Panc1 (cell line): ENCODE data around the gene FSD1L. TPM values are rescaled to one million over a fixed set of nuclear protein-coding genes. Genes with fewer than 3 reads are reported as not detected.

ENCODE experiments used
- ATAC-seq: fragments of 200-7000 bp; cut with Tn5 transposase; 2 replicates; pipeline ENCODE4 v1.9.1; 2020; ENCODE audit warnings: mild to moderate bottlenecking, moderate library complexity
- BruUV-seq: library from RNA; stranded (reverse); fragments of 400-500 nt; replicated peaks from 2 replicates; lab custom pipeline; 2021; lab: Mats Ljungman, UMichigan
- CTCF ChIA-PET: fragments of 300-600 bp; sonication (Branson Sonifier 250); formaldehyde crosslinking; loops from one replicate; lab custom pipeline; 2022; ENCODE audit warnings: antibody characterized with exemption; lab: Charles Lee
- POLR2A ChIA-PET: fragments of 300-600 bp; sonication (Branson Sonifier 250); formaldehyde crosslinking; loops from one replicate; lab custom pipeline; 2022; ENCODE audit warnings: antibody characterized with exemption; lab: Charles Lee
- DNase-seq: peaks from one replicate; pipeline ENCODE4 v3.0.0-alpha.2; 2010; ENCODE audit warnings: low read depth, low spot score
- H3K27ac ChIP-seq: 2 replicates; pipeline ENCODE4 v1.5.1; 2011; ENCODE audit warnings: mild to moderate bottlenecking, low read length, inconsistent platforms
- H3K27me3 ChIP-seq: fragments of 200-500 bp; sonication (Bioruptor generic); 2 replicates; pipeline ENCODE4 v1.6.0; 2014; ENCODE audit warnings: low read length, inconsistent platforms; ENCODE audit not compliant: control insufficient read depth, insufficient read depth
- H3K36me3 ChIP-seq: fragments of 200-500 bp; sonication (Bioruptor generic); 2 replicates; pipeline ENCODE4 v1.5.1; 2014; ENCODE audit warnings: inconsistent platforms, mild to moderate bottlenecking, low read length, moderate library complexity; ENCODE audit not compliant: control insufficient read depth, insufficient read depth
- H3K4me1 ChIP-seq: 2 replicates; pipeline ENCODE4 v1.5.1; 2011; ENCODE audit warnings: inconsistent platforms, mild to moderate bottlenecking, low read length, moderate library complexity; ENCODE audit not compliant: control insufficient read depth, insufficient read depth
- H3K4me3 ChIP-seq, 2 experiments: 2 replicates each; pipeline ENCODE4 v1.5.1; 2011 to 2012; ENCODE audit warnings: low read depth in 2 of 2, low read length in 2 of 2, mild to moderate bottlenecking in 2 of 2, inconsistent platforms in 1 of 2, moderate library complexity in 1 of 2
- H3K9me3 ChIP-seq: fragments of 200-500 bp; sonication (Bioruptor generic); 2 replicates; pipeline ENCODE4 v1.5.1; 2014; ENCODE audit warnings: low read depth, mild to moderate bottlenecking, inconsistent platforms, low read length, moderate library complexity; ENCODE audit not compliant: control insufficient read depth, insufficient read depth
- CTCF ChIP-seq: fragments of 450-650 bp; IDR thresholded peaks from 2 replicates; pipeline ENCODE4 v1.5.1; 2017; ENCODE audit warnings: mild to moderate bottlenecking
- POLR2AphosphoS5 ChIP-seq: IDR thresholded peaks from 2 replicates; pipeline ENCODE4 v1.6.1; 2012; ENCODE audit warnings: mild to moderate bottlenecking, low read depth, low read length, moderate library complexity
- REST ChIP-seq, 2 experiments: IDR thresholded peaks; 2 replicates each; pipeline ENCODE4 v1.6.1; 2011 to 2012; ENCODE audit warnings: low read depth in 2 of 2, control low read depth in 1 of 2, low read length in 1 of 2, mild to moderate bottlenecking in 1 of 2, moderate library complexity in 1 of 2; ENCODE audit not compliant: insufficient read depth in 1 of 2
- SIN3A ChIP-seq: IDR thresholded peaks from 2 replicates; pipeline ENCODE4 v1.6.1; 2012; ENCODE audit warnings: low read depth, mild to moderate bottlenecking, low read length, moderate library complexity, borderline replicate concordance; ENCODE audit not compliant: insufficient read depth
- TCF7L2 ChIP-seq: IDR thresholded peaks from 2 replicates; pipeline ENCODE4 v1.6.1; 2011; ENCODE audit warnings: mild to moderate bottlenecking, low read depth, low read length, inconsistent platforms
- in situ Hi-C: cut with HindIII; loops from 2 replicates; pipeline ENCODE4 v1.10.0; 2016; ENCODE audit warnings: low sequenced_read_pairs, low pct_unique_long_range_greater_than_20kb
- intact Hi-C: fragments of 100-400 bp; cut with micrococcal nuclease; formaldehyde crosslinking; loops from one replicate; pipeline ENCODE4 v1.10.0; 2022; ENCODE audit not compliant: unreplicated experiment
- total RNA-seq: library from RNA; stranded (reverse); gene quantifications from one replicate; pipeline ENCODE4 v1.2.1, GENCODE V29; 2021; ENCODE audit not compliant: unreplicated experiment

FSD1L gene
- total RNA-seq, 1 experiment from 2014 or later, result 5.1 TPM

- Histone ChIP-seq H3K9me3 (no peaks in the 10 kb centered on the region), H3K36me3 (no peaks in the 10 kb centered on the region), H3K4me1 (no peaks in the 10 kb centered on the region), H3K27me3 (no peaks in the 10 kb centered on the region), H3K4me3 (no peak overlapping the region), H3K27ac (no peak overlapping the region)
- in situ Hi-C loops, result no loop called here
- DNase-seq, result no peak
- CTCF ChIA-PET, result no interaction called here
- BruUV-seq, result no TSS peak
- ATAC-seq, result no peak
- TF ChIP-seq POLR2AphosphoS5 (no peak), CTCF (no peak), TCF7L2 (no peak), SIN3A (no peak), REST (IDR thresholded peaks at IDR 0.05; ENCODE audit: insufficient read depth in 1 of 2, low read depth in 2 of 2, low read length in 1 of 2) (no peak)
- POLR2A ChIA-PET, result no interaction called here
- intact Hi-C loops, result no loop called here
Observed at GRCh38 chr9:105432247-105432842, 15.5 kb upstream of the FSD1L start.

GRCh38 chr9:105435453-105435852, 12.4 kb upstream of the FSD1L start:
- POLR2A ChIA-PET, result no interaction called here
- CTCF ChIA-PET, result no interaction called here
- in situ Hi-C loops, result no loop called here

More at GRCh38 chr9:105435453-105435852, 12.4 kb upstream of the FSD1L start:
- H3K36me3 ChIP-seq, result no peaks in the 10 kb centered on the region
- DNase-seq (no peak), ATAC-seq (no peak)
- intact Hi-C loops, result no loop called here
- no TSS peak for BruUV-seq
- no peak overlapping the region for H3K4me3 ChIP-seq
- H3K27ac ChIP-seq, result no peak overlapping the region
- H3K9me3 ChIP-seq, result no peaks in the 10 kb centered on the region
- H3K27me3 ChIP-seq, result no peaks in the 10 kb centered on the region
- no peaks in the 10 kb centered on the region for H3K4me1 ChIP-seq
- no peak for TF ChIP-seq SIN3A
- TF ChIP-seq CTCF, result no peak
- TF ChIP-seq POLR2AphosphoS5, result no peak
- no peak for TF ChIP-seq TCF7L2
- TF ChIP-seq REST (IDR thresholded peaks at IDR 0.05; ENCODE audit: insufficient read depth in 1 of 2, low read depth in 2 of 2, low read length in 1 of 2), result no peak
